GM21515 (cell line): Measurements from ENCODE around the gene IFT52.
"Not testable (repeated sequence)": the region's sequence is repeated elsewhere in the genome, so short reads cannot be mapped to it uniquely, and the experiment has no call there.

ENCODE experiments used
- ATAC-seq: cut with Tn5 transposase; IDR thresholded peaks from one replicate; pipeline ENCODE4 v1.9.1; 2021; ENCODE audit not compliant: unreplicated experiment

Gene IFT52

GRCh38 chr20:43567477-43567876 is 23.3 kb upstream of the IFT52 start:
- ATAC-seq = no peak

GRCh38 chr20:43568706-43569105 is 22.0 kb upstream of the IFT52 start:
- ATAC-seq = no peak

GRCh38 chr20:43569282-43569681 is 21.5 kb upstream of the IFT52 start:
- no peak for ATAC-seq

GRCh38 chr20:43570496-43570895 is 20.2 kb upstream of the IFT52 start:
- ATAC-seq = no peak

- ATAC-seq = no peak
Observed at GRCh38 chr20:43571310-43571709, 19.4 kb upstream of the IFT52 start.

- no peak for ATAC-seq
Observed at GRCh38 chr20:43571771-43572170, 19.0 kb upstream of the IFT52 start.

- ATAC-seq = no peak
Observed at GRCh38 chr20:43572891-43573290, 17.8 kb upstream of the IFT52 start.

GRCh38 chr20:43576108-43576507 is 14.6 kb upstream of the IFT52 start:
- ATAC-seq = no peak

- ATAC-seq = no peak
Observed at GRCh38 chr20:43579861-43580793, 10.6 kb upstream of the IFT52 start.

GRCh38 chr20:43583133-43583864 is 7.4 kb upstream of the IFT52 start:
- ATAC-seq = no peak

- no peak for ATAC-seq
Observed at GRCh38 chr20:43583982-43584432, 6.7 kb upstream of the IFT52 start.

- ATAC-seq = no peak
Observed at GRCh38 chr20:43584448-43585136, 6.1 kb upstream of the IFT52 start.

- no peak for ATAC-seq
Observed at GRCh38 chr20:43586641-43587040, 4.1 kb upstream of the IFT52 start.

GRCh38 chr20:43588526-43588925 is 2.2 kb upstream of the IFT52 start:
- ATAC-seq = not testable (repeated sequence)

- ATAC-seq = no peak
Observed at GRCh38 chr20:43590036-43590391, 723 bp upstream of the IFT52 start.

GRCh38 chr20:43601960-43602359 is 11.2 kb downstream of the IFT52 start:
- ATAC-seq = not testable (repeated sequence)

GRCh38 chr20:43603124-43603523 is 12.4 kb downstream of the IFT52 start:
- ATAC-seq = no peak

- no peak for ATAC-seq
Observed at GRCh38 chr20:43605715-43606114, 15.0 kb downstream of the IFT52 start.

GRCh38 chr20:43607278-43607677 is 16.5 kb downstream of the IFT52 start:
- not testable (repeated sequence) for ATAC-seq

- no peak for ATAC-seq
Observed at GRCh38 chr20:43631598-43631997, 40.9 kb downstream of the IFT52 start.

- no peak for ATAC-seq
Observed at GRCh38 chr20:43636429-43636828, 45.7 kb downstream of the IFT52 start.
